NCI-H1417 (cell line): ENCODE measurements around the gene PPP2R5A.
A peak's percentile ranks its signal among the peaks of the same experiment; 100 is the strongest.

Experiments used
- DNase-seq, 3 experiments: peaks; one replicate each; lab custom pipeline; 2025; lab: John Stamatoyannopoulos, UW

PPP2R5A gene

GRCh38 chr1:212284744-212285684 lies at the start of gene PPP2R5A:
PPP2R5A (plus strand) TSS chr1:212285410; CDS start chr1:212286111, 701 bp downstream.
- DNase-seq = peak; percentile 94 to 99 (median 99)

DNA sequence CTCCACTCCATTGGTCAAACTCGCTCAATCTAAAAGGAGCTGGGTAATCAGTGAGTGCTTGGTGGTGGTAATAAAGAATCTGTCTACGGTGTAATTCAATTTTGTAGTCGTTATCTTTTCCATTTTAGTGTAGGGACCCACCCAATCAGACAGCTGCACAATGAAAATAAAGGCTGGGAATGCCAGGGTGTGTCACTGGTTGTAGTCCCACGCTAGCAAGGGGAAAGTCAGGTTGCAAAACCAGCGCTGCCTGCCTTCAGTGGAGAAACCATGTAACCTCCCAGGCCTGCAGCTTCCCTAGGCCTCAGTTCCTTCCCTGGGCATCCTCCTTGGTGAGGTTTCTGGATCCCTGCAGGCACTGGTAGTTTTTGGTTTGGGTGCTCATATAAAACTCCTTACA lies 49.4 kb upstream of the PPP2R5A start:
- DNase-seq = no peak

DNA sequence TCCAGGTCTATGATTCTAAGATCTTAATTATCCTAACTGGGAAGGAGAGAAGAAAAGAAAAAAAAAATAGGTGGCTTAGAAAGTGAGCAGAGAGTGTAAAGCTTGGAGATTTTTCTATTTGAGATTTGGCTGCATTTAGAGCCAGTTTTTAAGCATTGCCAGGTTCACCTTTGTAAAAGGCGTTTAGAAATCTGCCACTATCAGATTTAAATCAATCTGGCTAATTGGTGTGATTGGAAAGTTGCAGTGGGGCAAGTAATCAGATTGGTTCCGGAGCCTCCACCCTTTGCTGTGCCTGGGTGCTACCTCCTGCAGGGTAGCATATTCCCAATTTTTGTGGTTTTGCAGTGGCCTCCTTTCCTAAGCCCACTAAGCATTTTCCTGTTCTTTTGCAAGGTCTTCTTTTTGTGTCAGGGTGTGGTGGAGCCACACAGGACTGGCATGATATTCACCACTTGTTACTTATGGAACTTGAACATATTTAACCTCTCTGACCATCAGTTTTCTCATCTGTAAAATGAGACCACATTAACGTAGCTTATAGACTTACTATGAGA lies 48.5 kb upstream of the PPP2R5A start:
- DNase-seq = no peak

DNA sequence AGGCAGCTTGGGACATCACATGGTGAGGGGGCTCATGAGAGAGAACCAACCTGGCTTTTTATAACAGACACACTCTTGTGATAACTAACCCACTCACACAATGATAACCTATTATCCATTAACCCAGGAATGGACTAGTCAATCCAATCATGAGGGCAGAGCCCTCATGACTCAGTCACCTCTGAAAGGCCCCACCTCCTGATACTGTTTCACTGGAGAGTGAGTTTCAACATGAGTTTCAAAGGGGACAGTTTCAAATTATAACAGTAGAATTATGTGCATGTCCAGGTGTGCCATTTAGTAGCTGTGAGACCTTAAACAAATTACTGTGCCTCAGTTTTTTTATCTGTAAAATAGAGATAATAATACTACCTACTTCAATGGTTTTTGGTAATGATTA lies 47.6 kb upstream of the PPP2R5A start:
- no peak for DNase-seq

- DNase-seq = no peak
These were observed 46.7 kb upstream of the PPP2R5A start for GRCh38 chr1:212238552-212238951.

GRCh38 chr1:212241501-212241900 lies 43.7 kb upstream of the PPP2R5A start:
- DNase-seq = no peak

GRCh38 chr1:212241957-212242287 lies 43.3 kb upstream of the PPP2R5A start:
- no peak for DNase-seq

DNA sequence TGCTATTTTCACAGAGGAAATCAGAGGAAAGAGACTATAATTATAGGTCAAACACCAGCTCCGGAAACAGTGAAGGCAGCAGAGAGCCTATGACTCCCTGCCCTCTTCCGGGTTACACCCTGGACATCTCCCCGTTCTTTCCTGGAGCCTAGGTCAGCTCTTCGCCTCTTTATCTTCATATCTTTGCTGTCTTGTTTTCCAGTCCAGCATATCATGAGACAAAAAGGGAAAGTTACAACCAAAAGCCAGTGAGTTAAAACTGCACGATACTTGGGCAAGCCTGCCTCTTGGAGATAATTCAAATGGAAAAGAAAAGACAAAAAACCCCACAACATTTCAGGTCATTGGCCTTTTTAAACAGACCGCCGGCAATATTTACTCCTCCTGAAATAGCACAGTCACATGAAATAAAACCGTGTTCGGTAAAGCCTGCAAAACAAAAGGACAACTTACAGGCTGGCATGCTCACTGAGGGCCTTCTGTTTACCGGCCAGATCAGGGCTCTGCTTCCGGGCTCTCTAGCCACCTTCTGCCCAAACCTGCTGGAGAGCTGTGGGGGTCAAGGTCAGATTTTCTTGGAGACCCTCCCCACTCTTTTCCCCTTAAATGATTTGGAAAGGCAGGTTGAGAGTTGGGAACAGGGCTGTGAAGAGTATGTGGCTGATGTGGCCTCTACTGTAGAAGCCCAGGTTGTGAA lies 42.8 kb upstream of the PPP2R5A start:
- peak in 1 of 3 experiments; percentile 36 for DNase-seq

GRCh38 chr1:212242985-212243308 lies 42.3 kb upstream of the PPP2R5A start:
- no peak for DNase-seq

DNA sequence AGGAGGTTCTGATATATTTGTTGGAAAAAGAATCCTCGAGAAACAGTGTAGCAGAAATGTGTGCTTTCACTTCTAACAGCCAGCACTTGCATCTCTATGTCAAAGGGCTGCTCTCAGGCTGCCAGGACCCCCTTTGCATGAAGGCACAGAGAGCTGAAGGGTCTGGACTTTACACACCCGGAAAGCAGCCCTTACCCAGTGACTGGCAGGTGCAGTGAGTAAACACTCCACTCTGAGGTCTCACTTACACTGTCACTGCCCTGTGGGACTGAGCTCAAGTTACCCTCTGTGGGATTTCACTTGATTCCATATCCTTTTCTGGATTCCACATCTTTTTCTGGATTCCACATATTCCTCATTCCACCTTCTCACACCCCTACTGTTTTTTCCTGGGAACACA lies 40.8 kb upstream of the PPP2R5A start:
- DNase-seq = peak in 2 of 3 experiments; percentile 4 to 19

DNA sequence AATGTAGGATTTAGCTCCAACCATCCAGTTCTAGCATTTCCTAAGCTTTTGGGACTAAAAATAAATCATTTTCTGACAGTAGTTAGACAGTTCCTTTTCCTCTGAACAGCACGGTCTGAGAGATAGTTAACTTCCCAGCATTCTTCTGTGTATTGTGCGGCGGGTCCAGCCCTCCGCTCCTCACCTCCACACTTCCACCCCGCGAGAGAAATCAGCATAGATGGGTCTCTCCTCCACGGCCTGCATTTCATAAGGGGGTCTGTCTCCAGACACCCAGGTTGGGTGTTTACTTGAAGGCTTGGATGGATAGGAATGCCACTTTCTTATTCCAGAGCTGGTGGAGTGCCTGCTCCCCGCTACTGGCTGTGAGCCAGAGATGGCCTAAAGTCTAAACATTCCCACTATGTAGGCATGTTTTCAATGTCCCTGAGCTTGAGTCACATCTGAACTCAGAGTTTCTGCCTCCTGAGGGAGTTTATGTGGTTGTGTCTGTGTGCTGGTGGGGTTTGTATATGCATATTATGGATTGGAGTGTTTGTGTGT lies 38.0 kb upstream of the PPP2R5A start:
- DNase-seq = no peak

- DNase-seq = no peak
These were observed 37.2 kb upstream of the PPP2R5A start for GRCh38 chr1:212247988-212248387.

DNA sequence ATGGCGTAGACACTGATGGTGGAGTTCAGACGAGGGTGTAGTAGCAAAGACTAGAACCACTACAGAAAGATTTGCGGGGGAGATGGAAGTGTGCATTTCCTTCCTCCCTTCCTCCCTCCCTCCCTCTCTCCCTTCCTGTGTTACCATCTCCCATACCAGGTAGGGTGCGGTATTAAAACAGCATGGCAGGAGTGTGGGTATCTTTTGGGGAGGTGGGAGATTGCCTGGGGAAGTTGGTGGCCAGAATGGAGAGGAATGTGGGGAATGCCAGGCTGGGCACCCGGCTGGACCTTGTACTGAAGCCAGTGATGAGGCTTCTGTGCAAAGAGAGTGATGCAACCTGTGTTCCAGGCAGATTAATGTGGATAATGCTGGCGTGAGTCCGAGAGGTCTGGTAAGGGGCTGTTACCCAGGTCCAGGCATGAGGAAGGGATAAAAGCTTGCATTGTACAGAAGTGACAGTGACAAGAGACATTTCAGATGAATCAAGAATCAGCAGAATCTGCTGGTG lies 30.3 kb upstream of the PPP2R5A start:
- no peak for DNase-seq

GRCh38 chr1:212255705-212256307 lies 29.4 kb upstream of the PPP2R5A start:
- DNase-seq = no peak

DNA sequence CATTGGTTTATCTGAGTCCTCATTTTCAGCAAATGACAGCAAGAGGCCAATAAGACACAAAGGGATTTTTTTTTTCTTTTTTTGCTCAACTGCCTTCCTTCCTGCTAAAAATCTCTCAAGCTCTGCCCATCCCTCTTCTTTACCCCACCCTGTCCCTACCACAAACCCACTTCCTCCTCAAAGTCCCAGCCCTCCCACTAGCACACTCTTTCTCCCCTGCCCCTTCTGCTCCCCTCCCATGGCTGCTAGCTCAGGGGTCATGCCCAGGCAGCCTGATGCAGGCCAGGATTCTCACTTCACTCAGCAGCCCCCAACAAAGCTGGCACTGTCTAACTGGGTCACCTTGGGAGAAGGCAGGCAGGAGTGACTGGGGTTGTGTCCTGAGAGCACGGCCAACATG lies 28.8 kb upstream of the PPP2R5A start:
- no peak for DNase-seq

DNA sequence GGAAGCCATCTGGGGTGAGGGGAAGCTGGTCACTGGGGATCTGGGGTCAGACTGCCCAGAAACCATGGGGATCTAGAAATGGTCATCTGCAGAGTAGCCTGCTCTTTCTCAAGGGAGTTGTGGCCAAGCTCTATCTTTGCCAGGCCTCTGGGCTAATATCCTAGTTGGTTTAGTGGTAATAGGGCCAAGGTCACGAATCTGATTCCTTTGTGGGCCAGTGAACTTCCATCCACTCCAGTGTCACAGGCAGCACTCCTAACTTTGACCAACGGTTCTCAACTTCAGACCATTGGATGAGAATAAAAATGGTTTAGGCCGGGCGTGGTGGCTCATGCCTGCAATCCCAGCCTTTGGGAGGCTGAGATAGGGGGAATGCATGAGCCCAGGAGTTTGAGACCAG lies 28.1 kb upstream of the PPP2R5A start:
- DNase-seq = no peak

DNA sequence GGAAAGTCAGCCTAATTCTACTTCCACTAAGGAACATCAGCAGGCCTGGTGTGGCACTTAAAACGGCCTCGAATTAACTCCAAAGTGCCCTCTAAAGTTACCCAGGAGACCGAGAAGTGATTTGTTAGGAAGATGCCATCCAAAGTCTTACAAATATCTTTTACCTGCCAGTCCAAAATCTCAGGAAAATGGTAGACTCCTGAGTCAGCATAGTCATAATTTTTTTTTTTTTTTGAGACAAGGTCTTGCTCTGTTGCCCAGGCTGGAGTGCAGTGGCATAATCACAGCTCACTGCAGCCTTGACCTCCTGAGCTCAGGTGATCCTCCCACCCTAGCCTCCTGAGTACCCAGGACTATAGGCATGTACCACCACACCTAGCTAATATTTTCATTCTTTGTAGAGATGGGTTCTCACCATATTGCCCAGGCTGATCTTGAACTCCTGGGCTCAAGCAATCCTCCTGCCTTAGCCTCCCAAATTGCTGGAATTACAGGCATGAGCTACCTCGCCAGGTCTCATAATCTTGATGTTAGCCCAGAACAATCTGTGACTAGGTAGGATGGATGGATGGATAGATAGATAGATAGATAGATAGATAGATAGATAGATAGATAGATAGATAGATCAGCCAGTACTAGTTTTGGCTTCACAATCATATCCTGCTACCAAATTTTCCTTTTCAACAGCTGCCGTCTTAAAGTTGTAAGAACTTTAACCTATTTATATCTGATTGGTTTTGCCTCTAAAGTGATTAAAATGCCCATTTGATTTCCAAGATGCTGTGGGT lies 25.3 kb upstream of the PPP2R5A start:
- DNase-seq = no peak

GRCh38 chr1:212260557-212261355 lies 24.5 kb upstream of the PPP2R5A start:
- DNase-seq = peak in 2 of 3 experiments; percentile 7 to 66

DNA sequence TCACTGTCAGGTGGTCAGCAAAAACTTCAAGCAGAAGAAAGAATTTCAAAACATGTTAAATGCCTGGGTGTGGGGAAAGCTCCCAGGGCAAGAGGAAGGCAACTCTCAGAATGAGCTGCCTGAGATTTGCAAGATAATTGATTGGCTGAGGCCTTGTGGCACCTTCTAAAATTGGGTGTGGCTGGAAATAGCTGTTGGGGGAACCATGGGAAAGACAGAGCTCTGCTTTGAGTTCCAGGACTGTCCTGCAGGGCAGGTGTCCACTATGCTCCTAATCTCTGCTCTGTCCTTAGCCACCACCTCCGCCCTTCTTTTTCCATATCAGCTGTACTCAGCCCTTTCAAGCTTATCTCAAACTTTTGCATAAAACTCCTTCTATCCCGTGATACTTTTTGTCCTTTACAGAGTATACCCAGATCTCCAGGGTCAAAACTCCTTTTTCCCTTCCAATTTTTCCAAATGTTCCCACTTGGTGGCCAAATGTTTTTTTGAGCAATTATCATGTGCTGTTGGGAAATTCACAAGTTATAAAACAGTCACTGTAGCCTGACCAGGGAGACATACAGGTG lies 23.8 kb upstream of the PPP2R5A start:
- no peak for DNase-seq

DNA sequence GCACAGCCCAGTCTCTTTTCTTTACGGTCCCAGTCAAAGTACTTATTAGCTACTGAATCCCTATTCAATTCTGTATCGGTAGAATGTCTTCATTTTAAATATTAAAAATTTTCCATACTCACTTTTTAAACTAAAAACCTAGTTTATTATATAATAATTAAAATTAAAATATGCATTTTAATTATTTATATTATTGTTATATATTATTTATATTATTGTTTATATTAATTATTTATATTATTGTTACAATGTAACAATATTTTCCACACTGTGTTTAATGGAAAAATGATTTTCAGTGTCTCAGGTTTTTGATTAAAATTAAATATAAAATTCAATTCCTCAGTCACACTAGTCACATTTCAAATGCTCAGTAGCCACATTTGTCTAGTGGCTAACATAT lies 18.2 kb upstream of the PPP2R5A start:
- no peak for DNase-seq
